HPDE6-E6E7 (cell line): Measurements from ENCODE around the gene CA10.

Experiments
- DNase-seq: peaks from one replicate; pipeline ENCODE4 v3.0.0; 2011; ENCODE audit warnings: missing footprints; ENCODE audit errors: extremely low spot score

CA10 gene

DNA sequence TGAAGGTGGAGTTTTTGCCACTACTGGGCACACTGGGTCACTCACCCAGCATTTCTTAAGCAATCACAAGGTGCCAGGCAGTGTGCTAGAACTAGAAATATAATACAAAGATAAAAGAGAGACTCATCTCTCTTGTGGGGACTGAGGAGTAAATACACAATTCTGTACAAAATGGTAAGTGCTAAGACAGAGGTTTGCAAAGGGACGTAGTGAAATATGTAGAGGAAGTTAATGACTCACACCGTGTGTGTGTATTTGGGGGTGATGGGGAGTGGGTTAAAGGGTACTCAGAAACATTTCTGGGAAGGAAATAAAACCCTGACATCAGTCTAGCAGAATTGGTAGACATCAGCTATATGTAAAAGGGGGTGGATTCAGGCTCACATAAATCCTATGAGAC is 389.3 kb downstream of the CA10 start:
- no peak for DNase-seq

DNA sequence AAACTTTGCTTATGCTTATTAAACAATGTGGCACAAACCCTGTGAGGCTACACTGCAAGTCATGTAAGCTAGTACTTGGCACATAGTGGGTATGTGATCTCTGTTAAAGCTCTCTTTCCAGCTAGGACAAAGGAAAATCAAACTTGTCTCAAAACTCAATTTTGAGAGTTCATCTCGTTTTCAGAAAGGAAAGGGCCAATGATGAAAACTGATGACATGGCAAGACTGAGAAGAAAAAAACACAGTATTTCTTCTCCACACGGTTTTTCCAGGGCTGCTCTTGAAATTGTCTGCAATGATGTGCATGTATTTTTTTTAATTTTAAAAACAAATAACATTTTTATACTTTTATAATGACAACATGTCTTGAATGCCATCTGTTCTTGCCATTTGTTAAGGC is 389.8 kb downstream of the CA10 start:
- DNase-seq, result no peak

DNA sequence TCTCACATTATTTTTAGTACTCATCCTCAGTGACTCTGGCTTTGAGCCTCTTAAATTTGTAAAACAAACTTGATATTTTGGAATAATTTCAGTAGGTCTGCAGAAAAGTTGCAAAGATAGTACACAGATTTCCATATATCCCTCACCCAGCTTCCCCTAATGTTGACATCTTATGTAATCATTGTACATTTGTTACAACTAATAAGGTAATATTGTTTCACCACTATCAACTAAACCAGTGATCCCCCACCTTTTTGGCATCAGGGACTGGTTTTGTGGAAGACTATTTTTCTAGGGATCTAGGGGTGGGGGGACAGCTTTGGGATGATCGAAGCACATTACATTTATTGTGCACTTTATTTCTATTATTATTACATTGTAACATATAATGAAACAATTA is 391.2 kb downstream of the CA10 start:
- DNase-seq, result no peak

DNA sequence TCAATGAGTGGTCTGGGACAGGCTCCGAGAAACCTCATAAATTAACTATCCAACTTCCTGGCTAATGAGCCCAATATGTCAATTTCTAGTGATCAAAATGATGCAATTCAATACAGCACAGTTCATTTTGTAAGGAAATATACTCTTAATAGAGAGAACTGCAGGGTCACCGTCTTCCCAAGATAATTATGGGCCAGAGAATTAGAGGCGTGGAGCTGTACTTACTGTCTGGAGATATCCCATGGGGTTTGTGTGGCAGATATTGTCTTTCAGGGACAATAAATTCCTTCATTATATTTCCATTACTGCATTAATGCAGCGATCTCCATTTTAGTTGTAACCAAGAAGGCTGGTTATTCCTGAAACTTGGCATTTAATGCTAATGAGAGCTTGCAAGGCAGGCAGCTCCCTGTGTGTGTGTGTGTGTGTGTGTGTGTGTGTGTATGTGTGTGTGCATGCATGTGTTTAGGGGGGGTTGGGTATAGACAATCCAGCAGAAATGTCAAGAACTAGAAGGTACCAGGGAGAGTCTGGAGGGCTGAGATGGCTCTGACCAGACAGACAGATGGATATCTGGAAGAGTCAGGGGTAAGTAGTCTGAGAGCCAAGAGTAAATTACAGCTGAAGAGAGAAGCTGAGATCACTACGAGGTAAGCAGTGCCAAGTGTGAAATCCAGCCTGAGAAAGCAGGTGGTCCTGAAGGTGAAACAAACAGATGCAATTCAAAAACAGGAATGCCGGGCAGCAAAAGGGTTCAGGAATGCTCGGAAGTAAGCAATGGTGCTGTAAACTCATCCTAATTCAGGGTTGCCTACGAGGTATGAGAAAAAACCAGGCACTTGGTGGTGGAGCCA is 393.0 kb downstream of the CA10 start:
- DNase-seq, result no peak

DNA sequence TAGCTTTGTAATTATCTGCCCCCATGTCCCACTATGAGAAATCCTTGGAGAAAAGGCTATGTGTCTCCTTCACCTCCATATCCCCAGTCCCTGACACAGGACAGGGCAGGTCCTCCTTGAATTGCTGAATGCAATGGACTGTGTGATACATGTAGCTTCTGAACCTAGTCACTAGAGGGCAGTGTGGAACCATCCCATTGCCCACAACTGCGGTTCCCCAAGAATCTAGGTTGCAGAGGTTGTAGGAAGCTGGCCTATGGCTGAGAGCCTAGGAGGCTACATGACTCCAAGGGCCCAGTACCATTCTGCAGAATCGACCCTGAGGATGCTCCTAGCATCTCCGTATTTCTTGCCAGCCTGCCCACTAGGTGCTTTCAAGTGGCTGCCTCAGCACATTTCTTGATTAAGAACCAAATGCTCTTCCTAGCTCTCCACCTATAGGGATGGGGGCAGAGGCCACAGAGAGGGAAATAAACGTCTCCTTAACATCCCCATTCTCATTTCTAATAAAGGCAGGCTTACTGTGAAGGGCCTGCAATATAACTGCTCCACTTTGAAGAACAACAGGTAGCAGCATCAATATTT is 394.0 kb downstream of the CA10 start:
- DNase-seq, result peak; percentile 71

DNA sequence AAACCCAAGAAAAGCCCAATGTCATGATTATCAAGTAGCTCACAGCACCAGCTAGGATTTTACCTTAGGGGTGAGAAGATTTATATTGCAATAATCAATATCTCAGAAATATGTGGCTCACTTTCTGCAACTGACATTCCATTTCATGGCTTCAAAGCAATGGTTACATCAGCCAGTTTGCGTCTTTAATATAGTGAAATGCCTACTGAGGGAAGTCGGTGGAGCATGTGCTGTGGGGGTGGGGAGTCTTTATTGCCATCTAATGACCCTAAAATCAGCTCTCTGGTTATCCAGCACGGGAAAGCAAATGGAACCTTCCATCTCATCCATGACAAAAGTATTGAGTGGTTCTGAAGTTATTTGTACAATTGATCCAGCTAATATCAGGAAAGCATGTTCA is 395.5 kb downstream of the CA10 start:
- DNase-seq, result no peak

DNA sequence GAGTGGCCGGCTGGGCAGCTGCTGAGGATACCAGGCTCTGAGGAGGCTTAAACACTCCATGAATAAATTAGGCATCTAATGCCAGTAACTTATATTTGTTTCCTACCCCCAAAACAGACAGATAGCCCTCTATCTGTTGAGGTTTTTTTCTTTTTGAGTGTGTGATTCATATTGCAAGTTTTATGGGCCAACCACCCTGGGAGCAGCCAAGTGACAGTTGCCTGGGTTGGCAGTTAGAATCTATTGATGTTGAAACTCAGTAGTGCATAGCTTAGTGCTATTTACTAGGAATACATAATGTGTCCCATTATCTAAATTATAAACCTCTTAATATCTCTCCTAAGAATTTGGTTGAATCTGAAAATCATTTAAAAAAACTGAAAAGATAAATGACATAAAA is 397.4 kb downstream of the CA10 start:
- DNase-seq, result no peak

DNA sequence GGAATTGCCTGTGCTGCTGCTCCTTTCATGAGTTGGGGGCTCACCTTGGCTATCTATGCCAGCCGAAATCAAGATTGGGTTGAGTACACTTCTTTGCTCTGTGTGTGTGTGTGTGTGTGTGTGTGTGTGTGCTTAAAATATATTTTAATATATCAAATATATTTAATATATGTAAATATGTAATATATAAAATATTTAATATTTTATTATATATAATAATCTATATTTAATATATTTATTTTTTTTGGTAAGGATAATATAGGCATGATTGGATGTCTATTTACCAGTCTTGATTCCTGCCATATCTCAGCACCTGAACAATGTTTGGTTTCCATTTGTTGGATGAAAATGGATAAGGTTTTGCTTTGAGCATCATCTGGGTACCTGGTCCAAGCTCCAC is 399.3 kb downstream of the CA10 start:
- no peak for DNase-seq

DNA sequence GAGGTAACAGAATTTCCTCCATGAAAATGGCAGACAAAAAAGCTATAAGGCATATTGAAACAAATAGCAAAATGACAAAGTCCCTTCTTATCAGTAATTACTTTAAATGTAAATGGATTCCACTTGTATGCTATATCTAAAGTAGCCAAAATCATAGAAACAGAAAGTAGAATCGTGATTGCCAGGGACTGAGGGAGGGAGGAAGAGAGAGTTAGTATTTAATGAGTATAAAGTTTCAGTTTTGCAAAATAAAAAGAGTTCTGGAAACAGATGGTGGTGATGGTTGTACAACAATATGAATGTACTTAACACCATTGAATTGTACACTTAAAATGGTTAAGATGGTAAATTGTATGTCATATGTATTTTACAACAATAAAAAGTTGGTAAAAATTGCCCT is 407.4 kb downstream of the CA10 start:
- DNase-seq, result no peak

DNA sequence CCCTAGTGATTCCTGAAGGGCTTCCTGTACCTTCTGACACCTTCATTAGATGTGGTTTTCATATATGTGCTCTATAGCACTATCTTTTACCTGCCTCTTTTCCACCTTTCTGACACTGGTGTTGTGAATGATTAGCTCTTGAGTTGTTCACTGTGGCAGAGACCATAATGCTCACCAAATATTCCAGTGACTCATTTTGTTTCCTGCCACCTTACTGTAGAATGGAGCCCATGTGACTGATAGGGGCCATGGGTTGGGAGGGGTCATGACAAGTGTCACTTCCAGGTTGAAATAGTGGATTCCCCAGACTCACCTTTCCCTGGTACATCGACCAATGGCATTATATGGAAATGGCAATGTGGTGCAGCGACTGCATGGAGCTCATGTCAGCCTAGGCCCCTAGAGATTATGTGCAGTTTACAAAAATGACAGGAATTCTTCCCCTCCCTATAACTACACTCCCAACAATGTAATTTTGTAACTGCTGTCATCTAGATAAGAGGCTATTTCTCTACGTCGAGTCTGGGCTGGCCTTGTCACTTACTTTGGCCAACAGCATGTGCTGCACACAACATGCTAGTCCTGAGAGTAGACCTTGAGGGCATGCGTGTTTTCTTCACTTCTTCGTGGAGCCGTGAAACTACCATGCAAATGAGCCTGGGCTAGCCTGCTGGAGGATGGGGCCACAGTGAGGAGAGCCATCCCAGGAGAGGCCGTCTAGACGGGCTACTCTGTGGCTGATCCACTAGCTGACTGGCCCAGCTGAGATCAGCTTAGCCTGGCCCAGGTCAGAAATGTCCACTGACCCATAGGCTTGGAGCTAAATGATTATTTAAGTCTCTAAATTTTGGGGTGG is 409.5 kb downstream of the CA10 start:
- DNase-seq, result no peak

DNA sequence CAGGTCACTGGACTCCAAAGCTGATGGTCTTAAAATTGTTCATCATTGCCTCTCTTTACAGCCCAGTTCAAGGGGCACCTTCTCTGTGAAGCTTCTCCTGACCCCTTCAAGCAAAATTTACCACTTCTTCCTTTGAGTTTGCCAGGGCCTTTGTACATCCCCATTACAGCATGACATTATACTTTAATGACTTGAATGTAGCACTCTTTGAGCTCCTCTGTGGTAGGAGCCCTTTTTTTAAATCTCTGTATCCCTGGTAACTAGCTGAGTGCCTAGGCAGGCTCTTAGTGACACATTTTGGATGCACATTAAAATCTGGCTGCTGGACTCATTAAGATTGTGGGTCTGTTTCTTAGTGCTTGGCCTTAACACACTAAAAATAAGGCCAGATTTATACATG is 412.1 kb downstream of the CA10 start:
- DNase-seq, result no peak

DNA sequence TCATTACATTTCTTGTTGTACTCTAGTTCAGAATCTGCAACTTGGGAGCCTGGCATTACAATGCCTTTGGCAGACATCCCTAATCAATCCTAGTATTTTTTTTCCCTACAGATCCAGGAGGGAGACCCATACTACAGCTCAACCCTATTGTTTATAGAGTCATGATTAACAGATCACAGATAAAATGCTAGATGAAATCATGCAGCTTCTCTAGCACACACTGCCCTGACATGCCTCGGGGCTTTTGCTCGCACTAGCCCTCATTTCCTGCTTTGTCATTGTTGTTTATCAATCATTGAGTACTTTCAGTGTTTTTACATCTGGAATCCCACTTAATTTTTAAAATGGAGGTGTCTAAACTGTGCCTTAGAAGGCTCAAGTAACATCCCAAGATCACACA is 412.5 kb downstream of the CA10 start:
- DNase-seq, result no peak

DNA sequence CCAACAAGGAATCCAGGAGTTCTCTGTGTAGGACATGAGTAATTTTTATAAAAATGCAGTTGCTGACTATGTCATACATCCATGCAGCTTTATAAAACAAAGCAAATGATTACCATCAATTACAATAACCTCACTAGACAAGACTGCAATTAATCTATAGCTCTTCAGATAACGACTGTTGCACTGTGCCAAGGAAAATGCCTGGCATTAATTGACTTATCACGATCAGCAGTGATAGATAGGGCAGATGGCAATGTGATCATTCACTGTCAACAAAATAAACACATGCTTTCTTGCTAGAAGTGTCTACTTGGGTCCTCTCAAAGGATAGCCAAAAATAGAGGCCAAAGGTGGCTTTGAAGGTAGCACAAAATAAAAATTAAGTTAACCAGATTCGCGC is 415.0 kb downstream of the CA10 start:
- DNase-seq, result no peak

DNA sequence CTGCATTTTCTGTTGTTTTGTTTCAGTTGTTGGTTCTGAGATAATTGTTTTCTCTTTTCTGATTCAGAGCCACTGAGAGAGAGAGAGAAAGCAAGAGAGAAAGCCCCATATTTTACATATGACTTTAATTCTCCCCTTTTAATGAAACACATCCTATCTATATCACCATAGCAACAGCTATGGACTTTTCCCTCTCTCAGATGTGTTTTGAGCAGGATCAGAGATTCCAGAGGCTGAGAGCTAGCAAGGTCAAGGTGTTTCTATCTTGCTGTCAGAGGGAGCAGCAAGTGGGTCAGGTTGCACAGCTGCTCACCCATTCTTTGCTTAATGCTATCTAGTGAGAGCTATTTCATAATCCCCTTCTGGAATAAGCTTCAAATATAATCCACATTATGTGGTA is 415.9 kb downstream of the CA10 start:
- no peak for DNase-seq

DNA sequence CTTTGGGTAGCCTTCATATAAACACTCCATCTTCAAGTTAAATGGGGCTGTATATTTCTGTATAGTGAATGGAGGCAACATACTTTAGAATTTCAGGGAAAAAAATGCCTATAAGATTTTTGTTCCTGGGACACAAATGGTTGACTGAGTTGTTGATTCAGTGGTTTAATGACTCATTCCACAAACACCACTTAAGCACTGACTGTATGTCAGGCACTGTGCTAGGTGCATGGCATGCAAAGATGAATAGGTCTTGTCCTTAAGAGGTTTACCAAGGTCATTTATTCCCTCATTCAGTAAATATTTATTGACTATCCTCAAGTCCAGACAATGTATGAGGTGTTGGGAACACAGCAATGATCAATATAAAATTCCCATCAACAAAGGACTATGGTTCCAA is 417.1 kb downstream of the CA10 start:
- no peak for DNase-seq

DNA sequence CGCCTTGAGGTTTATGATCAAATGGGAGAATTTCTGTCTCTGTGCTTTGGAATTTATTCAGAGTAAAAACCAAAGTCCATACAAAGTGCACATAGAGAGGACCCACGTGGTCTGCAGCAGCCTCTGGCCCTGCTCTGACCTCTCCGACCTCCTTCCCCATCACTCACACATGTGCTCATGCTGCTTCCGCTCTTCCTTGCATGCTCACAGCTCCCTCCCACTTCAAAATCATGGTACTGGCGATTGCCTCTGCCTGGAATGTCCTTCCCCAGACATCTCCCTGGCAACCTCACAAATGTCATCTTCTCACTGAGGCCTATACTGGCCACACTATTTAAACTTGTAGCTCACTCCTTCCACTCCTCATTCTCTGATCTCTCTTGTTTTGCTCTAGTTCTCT is 418.0 kb downstream of the CA10 start:
- no peak for DNase-seq

DNA sequence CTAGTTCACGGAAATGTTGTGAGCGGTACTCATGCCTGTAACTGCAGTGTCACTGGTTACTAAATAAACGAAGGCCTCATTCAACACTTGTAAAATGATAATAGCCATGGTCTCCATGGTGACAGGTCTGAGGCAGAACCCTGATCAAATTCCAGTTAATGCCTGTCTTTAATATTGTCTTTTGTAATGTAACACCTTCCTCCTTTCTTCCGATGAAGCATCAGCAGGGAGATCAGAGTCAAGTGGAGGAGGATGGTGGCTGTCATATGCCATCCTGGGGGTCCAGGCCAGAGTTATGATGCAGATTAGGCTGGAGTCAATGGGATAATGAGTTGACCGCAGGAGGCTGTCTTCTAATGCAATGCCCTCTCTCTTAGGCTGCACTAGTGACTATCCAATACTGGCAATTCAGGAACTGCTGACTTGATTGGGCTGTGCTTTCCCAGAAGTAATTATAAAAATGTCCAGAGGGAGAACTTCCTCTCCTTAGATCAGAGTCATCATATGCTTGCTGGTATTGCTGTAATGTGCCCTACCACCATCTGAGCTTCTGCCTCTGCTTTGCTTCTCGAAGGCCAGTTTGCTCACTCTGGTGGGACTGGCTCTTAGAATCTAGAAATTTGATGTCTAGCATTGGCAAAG is 419.1 kb downstream of the CA10 start:
- no peak for DNase-seq

DNA sequence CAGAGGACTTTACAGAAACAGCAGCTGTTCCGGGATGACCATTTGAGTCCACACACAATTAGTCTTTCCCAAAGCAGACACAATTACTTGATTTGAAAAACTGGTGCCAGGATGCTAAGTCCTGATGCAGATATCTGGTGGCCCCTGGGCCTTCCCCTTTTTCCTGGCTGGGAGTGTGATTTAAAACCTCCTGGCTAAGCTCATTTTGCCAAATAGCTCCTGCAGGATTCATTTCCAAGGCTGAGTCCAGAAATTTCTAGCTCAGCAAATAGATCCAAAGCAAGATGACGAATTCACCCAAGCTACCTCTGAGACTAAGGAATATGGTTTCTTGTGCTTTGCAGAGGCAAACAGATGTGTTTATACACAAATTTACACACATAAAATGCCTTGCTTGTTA is 422.2 kb downstream of the CA10 start:
- no peak for DNase-seq

DNA sequence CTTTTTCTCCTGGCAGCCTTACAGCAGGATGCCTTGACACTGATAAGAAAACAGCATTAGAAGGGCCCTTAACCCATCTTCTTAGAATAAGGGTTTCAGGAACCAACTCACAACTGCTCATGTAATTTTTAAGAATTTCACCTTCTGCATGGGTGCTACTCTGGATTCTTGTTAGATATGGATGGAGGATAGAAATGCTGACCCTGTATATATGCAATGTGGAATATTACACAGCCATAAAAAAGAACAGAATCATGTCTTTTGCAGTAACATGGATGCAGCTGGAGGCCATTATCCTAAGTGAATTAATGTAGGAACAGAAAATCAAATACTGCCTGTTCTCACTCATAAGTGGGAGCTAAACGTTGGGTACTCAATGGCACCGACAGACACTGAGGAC is 423.5 kb downstream of the CA10 start:
- no peak for DNase-seq

DNA sequence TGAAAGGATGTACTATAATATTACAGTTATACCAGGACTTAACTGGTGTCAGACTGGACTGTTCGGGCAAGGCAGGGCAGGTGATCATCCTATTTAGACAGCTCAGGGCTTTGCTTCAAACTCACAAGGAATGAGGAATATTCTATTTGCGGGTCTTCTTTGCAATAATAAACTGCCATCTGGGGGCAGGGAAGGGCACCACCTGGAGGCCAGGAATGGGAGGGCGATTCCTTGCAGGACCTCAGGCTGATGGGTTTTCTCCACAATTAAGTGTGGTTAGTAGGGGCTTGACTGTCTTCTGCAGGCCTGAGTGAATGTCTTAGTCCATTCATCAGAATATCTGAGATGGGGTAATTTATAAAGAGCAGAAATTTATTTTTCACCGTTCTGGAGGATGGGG is 424.1 kb downstream of the CA10 start:
- DNase-seq, result no peak

DNA sequence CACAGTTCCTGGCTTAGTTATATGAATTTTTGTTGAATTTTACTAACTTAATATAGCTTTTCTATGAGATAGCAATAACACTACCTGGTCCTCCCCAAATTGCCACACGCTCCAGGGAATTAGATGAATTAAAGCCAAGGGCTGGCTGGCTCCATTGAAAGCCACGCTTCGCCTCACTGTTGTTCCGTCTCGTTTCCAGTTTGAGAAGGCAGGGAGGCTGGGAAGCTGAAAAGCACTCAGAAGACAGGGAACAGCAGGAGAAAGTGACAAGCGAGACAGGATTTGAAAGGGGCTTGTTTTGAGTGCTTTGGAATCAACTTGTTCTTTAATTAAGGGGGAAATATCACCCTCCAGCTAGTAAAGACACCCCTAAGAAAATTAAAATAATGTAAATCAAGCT is 425.3 kb downstream of the CA10 start:
- DNase-seq, result no peak
